H1 (cell line): ENCODE results near the gene EPB41L4A. TPM values are rescaled to one million over a fixed set of nuclear protein-coding genes. Genes with fewer than 3 reads are reported as not detected.

Source experiments
- CTCF ChIA-PET: fragments of 300-600 bp; sonication (Branson Sonifier 250); formaldehyde crosslinking; loops from one replicate; lab custom pipeline; 2021; ENCODE audit not compliant: partially characterized antibody; lab: Charles Lee
- POLR2A ChIA-PET: fragments of 300-600 bp; sonication (Branson Sonifier 250); formaldehyde crosslinking; loops from one replicate; lab custom pipeline; 2021; ENCODE audit warnings: inconsistent platforms; ENCODE audit not compliant: partially characterized antibody; lab: Charles Lee
- DNase-seq, 2 experiments: peaks; one replicate each; pipeline versions ENCODE4 v3.0.0 to v3.0.0-alpha.2; 2010 to 2022; ENCODE audit warnings: low spot score in 2 of 2, low read depth in 1 of 2, mixed read lengths in 1 of 2
- FAIRE-seq: peaks from 2 replicates; lab custom pipeline; 2011; peaks lifted over from hg19 to GRCh38; lab: Jason Lieb, UNC
- H2AFZ ChIP-seq: 2 replicates; pipeline ENCODE4 v1.8.1; 2012; ENCODE audit warnings: low read length, inconsistent platforms
- H2AK5ac ChIP-seq: 2 replicates; pipeline ENCODE4 v1.6.1; 2013; ENCODE audit warnings: low read depth, low read length
- H2BK120ac ChIP-seq: replicated peaks from 2 replicates; pipeline ENCODE3; 2013; ENCODE audit warnings: low read depth, low read length, inconsistent platforms
- H2BK12ac ChIP-seq: 2 replicates; pipeline ENCODE4 v1.6.1; 2013; ENCODE audit warnings: low read depth, low read length
- H2BK15ac ChIP-seq: 2 replicates; pipeline ENCODE4 v1.6.1; 2013; ENCODE audit warnings: low read length
- H2BK20ac ChIP-seq: 2 replicates; pipeline ENCODE4 v1.6.1; 2013; ENCODE audit warnings: low read length
- H2BK5ac ChIP-seq: 2 replicates; pipeline ENCODE4 v1.6.1; 2013; ENCODE audit warnings: low read depth, low read length
- H3K14ac ChIP-seq: 2 replicates; pipeline ENCODE4 v1.6.1; 2013; ENCODE audit warnings: inconsistent platforms; ENCODE audit not compliant: insufficient read length
- H3K18ac ChIP-seq: 2 replicates; pipeline ENCODE4 v1.6.1; 2013; ENCODE audit warnings: low read length; ENCODE audit errors: extremely low read depth
- H3K23ac ChIP-seq: 2 replicates; pipeline ENCODE4 v1.6.1; 2013; ENCODE audit warnings: inconsistent platforms; ENCODE audit not compliant: insufficient read length
- H3K23me2 ChIP-seq: 2 replicates; pipeline ENCODE4 v1.6.1; 2013; ENCODE audit warnings: low read depth, low read length
- H3K27ac ChIP-seq: 2 replicates; pipeline ENCODE4 v1.6.1; 2011; ENCODE audit warnings: low read depth, low read length, inconsistent platforms
- H3K27me3 ChIP-seq, 4 experiments: replicated peaks in 1 of 4; 1 replicate in 1 of 4; 2 replicates in 3 of 4; pipeline versions ENCODE4 v1.6.1 to v1.8.1; 2011 to 2013; ENCODE audit warnings: low read length in 3 of 4, mild to moderate bottlenecking in 3 of 4, inconsistent platforms in 2 of 4, mixed read lengths in 2 of 4, moderate library complexity in 1 of 4; ENCODE audit not compliant: control insufficient read depth in 3 of 4, insufficient read depth in 3 of 4; ENCODE audit errors: extremely low read depth in 1 of 4
- H3K36me3 ChIP-seq, 4 experiments: 2 replicates each; pipeline versions ENCODE4 v1.6.1 to v1.8.1; 2011 to 2013; ENCODE audit warnings: mild to moderate bottlenecking in 4 of 4, low read length in 3 of 4, moderate library complexity in 2 of 4, control low read depth in 1 of 4, inconsistent platforms in 1 of 4; ENCODE audit not compliant: insufficient read depth in 4 of 4, control insufficient read depth in 2 of 4
- H3K4ac ChIP-seq: replicated peaks from 2 replicates; pipeline ENCODE3; 2013; ENCODE audit warnings: low read length, low read depth, mixed read lengths, inconsistent platforms; ENCODE audit not compliant: insufficient read length
- H3K4me1 ChIP-seq, 4 experiments: replicated peaks in 1 of 4; 1 replicate in 1 of 4; 2 replicates in 3 of 4; pipeline versions ENCODE4 v1.6.1 to v1.8.1; 2011 to 2013; ENCODE audit warnings: low read length in 3 of 4, inconsistent platforms in 2 of 4, mixed read lengths in 1 of 4; ENCODE audit not compliant: insufficient read depth in 4 of 4, control insufficient read depth in 3 of 4
- H3K4me2 ChIP-seq, 2 experiments: 2 replicates each; pipeline versions ENCODE4 v1.6.1 to v1.8.1; 2011 to 2013; ENCODE audit warnings: low read depth in 2 of 2, low read length in 2 of 2, control low read depth in 1 of 2, inconsistent platforms in 1 of 2, mild to moderate bottlenecking in 1 of 2; ENCODE audit not compliant: insufficient read depth in 1 of 2
- H3K4me3 ChIP-seq, 4 experiments: fragments of 200-600, 300-600 bp in 1 of 4; sonication (generic), shearing (Covaris generic), sonication (Bioruptor Twin) in 1 of 4; 2 replicates each; pipeline versions ENCODE4 v1.5.1 to v1.8.1; 2011 to 2016; ENCODE audit warnings: low read length in 4 of 4, low read depth in 3 of 4, control low read depth in 2 of 4, inconsistent platforms in 2 of 4, mild to moderate bottlenecking in 2 of 4, mixed read lengths in 1 of 4, moderate library complexity in 1 of 4; ENCODE audit not compliant: insufficient read depth in 2 of 4; ENCODE audit errors: extremely low read depth in 1 of 4
- H3K56ac ChIP-seq: replicated peaks from 2 replicates; pipeline ENCODE3; 2013; ENCODE audit warnings: low read depth, mild to moderate bottlenecking, mixed read lengths, low read length, inconsistent platforms; ENCODE audit not compliant: insufficient read length
- H3K79me1 ChIP-seq: 2 replicates; pipeline ENCODE4 v1.6.1; 2013; ENCODE audit warnings: low read depth, low read length, control low read depth
- H3K79me2 ChIP-seq, 2 experiments: 2 replicates each; pipeline versions ENCODE4 v1.6.1 to v1.8.1; 2012 to 2013; ENCODE audit warnings: low read length in 2 of 2, mild to moderate bottlenecking in 2 of 2, inconsistent platforms in 1 of 2; ENCODE audit not compliant: insufficient read depth in 2 of 2, control insufficient read depth in 1 of 2
- H3K9ac ChIP-seq, 4 experiments: replicated peaks in 1 of 4; 1 replicate in 1 of 4; 2 replicates in 3 of 4; pipeline versions ENCODE4 v1.6.1 to v1.8.1; 2011 to 2013; ENCODE audit warnings: low read depth in 3 of 4, low read length in 3 of 4, control low read depth in 2 of 4, mild to moderate bottlenecking in 2 of 4, moderate library complexity in 2 of 4, inconsistent platforms in 1 of 4; ENCODE audit errors: extremely low read depth in 1 of 4
- H3K9me3 ChIP-seq, 2 experiments: 2 replicates each; pipeline versions ENCODE4 v1.6.1 to v1.8.1; 2012 to 2013; ENCODE audit warnings: mild to moderate bottlenecking in 2 of 2, moderate library complexity in 2 of 2, control low read depth in 1 of 2, inconsistent platforms in 1 of 2, low read depth in 1 of 2, low read length in 1 of 2, mixed read lengths in 1 of 2; ENCODE audit not compliant: insufficient read depth in 2 of 2
- H4K20me1 ChIP-seq, 2 experiments: replicated peaks in 1 of 2; 2 replicates each; pipeline versions ENCODE3 to v1.8.1; 2011 to 2013; ENCODE audit warnings: inconsistent platforms in 2 of 2, low read length in 2 of 2, mild to moderate bottlenecking in 1 of 2; ENCODE audit not compliant: insufficient read depth in 2 of 2, control insufficient read depth in 1 of 2
- H4K5ac ChIP-seq: 2 replicates; pipeline ENCODE4 v1.6.1; 2013; ENCODE audit warnings: low read length, low read depth, mixed read lengths, inconsistent platforms; ENCODE audit not compliant: insufficient read length
- H4K8ac ChIP-seq: 2 replicates; pipeline ENCODE4 v1.8.0; 2013; ENCODE audit warnings: mild to moderate bottlenecking, moderate library complexity, low read length, inconsistent platforms; ENCODE audit not compliant: insufficient read depth; ENCODE audit errors: extremely low read depth
- H4K91ac ChIP-seq: replicated peaks from 2 replicates; pipeline ENCODE3; 2013; ENCODE audit warnings: low read length, mixed read lengths, inconsistent platforms; ENCODE audit not compliant: insufficient read length
- FOSL1 ChIP-seq: IDR thresholded peaks from 2 replicates; pipeline ENCODE4 v1.6.1; 2011; ENCODE audit warnings: mild to moderate bottlenecking, low read depth, low read length, moderate library complexity; ENCODE audit not compliant: insufficient read depth
- HDAC2 ChIP-seq, 2 experiments: fragments of 300-600 bp in 1 of 2; sonication (generic) in 1 of 2; IDR thresholded peaks; 2 replicates each; pipeline ENCODE4 v1.6.1; 2011 to 2012; ENCODE audit warnings: low read depth in 2 of 2, low read length in 2 of 2, mild to moderate bottlenecking in 2 of 2, moderate library complexity in 2 of 2, borderline replicate concordance in 1 of 2, inconsistent platforms in 1 of 2
- MAFK ChIP-seq: IDR thresholded peaks from 2 replicates; pipeline ENCODE4 v1.6.1; 2012; ENCODE audit warnings: low read depth, mild to moderate bottlenecking, improper control_type of control experiment, low read length
- RXRA ChIP-seq: IDR thresholded peaks from 2 replicates; pipeline ENCODE4 v1.6.1; 2011; ENCODE audit warnings: low read depth, mild to moderate bottlenecking, low read length, moderate library complexity; ENCODE audit not compliant: insufficient read depth
- SUZ12 ChIP-seq: fragments of 200-600 bp; sonication (generic); IDR thresholded peaks from 2 replicates; pipeline ENCODE4 v1.6.1; 2012; ENCODE audit warnings: mild to moderate bottlenecking, inconsistent platforms, low read length, moderate library complexity, mixed read lengths
- ZNF274 ChIP-seq: IDR thresholded peaks from 2 replicates; pipeline ENCODE4 v1.7.0; 2012; ENCODE audit warnings: low read length, borderline replicate concordance; ENCODE audit errors: extremely low read depth
- WGBS, 2 experiments: shearing (Covaris generic) in 1 of 2; methylation state at CpG; one replicate each; pipeline versions ENCODE4 v1.1.6 to v1.1.7; 2013 to 2015; ENCODE audit warnings: low lambda C conversion rate in 2 of 2, mixed read lengths in 2 of 2, inconsistent platforms in 1 of 2, low coverage in 1 of 2, missing lambda C conversion rate in 1 of 2; ENCODE audit not compliant: insufficient replicate concordance in 2 of 2, insufficient coverage in 1 of 2, insufficient read length in 1 of 2; ENCODE audit errors: extremely low coverage in 1 of 2, missing lambda C conversion rate in 1 of 2; 5-methylcytosine and 5-hydroxymethylcytosine counted together
- polyA plus RNA-seq, 7 experiments: library from polyadenylated mRNA; depleted of rRNA in 3 of 7; stranded (reverse) in 5 of 7; unstranded in 2 of 7; fragments of >200 nt in 5 of 7; fragments of 200-250 nt in 2 of 7; gene quantifications; 1 replicate in 5 of 7; 2 replicates in 1 of 7; 4 replicates in 1 of 7; pipeline versions ENCODE4 v1.2.1 to v1.2.3, GENCODE V29; 2011 to 2013; ENCODE audit warnings: missing spikeins in 2 of 7, mixed read lengths in 2 of 7
- total RNA-seq: library from RNA; stranded (reverse); fragmentation: NEBNext Ultra II Directional; extraction: Animal tissue kit (Norgen Biotek cat#: 25700); gene quantifications from 2 replicates; pipeline ENCODE4 v1.2.1, GENCODE V29; 2021
- TF ChIP-seq, protein P1 (sequence below): IDR thresholded peaks from 2 replicates; pipeline ENCODE4 v1.6.1; 2011; ENCODE audit warnings: low read length, improper control_type of control experiment

The EPB41L4A gene
- total and polyA plus RNA-seq, 2 of the 8 experiments (the other 6 are each of a cell fraction or from before 2014, with no cell fraction given) = 1.6 to 4.6 TPM

DNA sequence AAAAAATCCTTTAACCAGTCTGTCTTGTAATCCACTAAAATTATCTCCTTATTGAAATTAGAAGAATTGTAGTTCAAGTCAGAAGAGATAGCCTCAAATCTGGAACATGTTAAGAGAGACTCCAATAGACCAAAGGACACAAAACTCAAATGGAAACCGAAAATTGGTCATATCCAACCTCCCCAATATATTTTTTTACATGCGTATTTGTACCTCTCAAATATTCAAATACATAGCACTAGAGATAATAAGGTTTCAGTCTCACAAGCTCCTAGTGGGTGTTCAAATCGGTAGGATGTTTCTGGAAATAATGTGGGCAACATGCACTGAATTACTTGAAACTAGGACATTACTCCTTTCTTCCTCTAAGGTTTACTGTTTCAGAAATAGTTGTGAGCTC, 33.5 kb downstream of the EPB41L4A start:
- 86% methylated on average over 3 of the region's 3 CpGs; no CpG with 5 or more reads in 1 of the 2 experiments for WGBS, 2 experiments
- H3K23me2 ChIP-seq = no peaks in the 10 kb centered on the region

More for the DNA sequence above, 33.5 kb downstream of the EPB41L4A start:
- Histone ChIP-seq H2AFZ (no peak overlapping the region), H4K91ac (no peak overlapping the region), H3K27me3 (no peaks in the 10 kb centered on the region), H4K5ac (no peak overlapping the region), H2BK20ac (no peak overlapping the region), H2BK5ac (no peak overlapping the region), H3K56ac (no peak overlapping the region), H3K23ac (no peak overlapping the region), H2BK120ac (no peak overlapping the region), H3K79me2 (no peaks in the 10 kb centered on the region), H3K9me3 (no peaks in the 10 kb centered on the region; a peak in 1 of 4 replicates), H3K36me3 (no peaks in the 10 kb centered on the region), H3K9ac (no peak overlapping the region), H3K18ac (no peak overlapping the region), H4K8ac (no peak overlapping the region), H3K27ac (no peak overlapping the region), H3K79me1 (no peaks in the 10 kb centered on the region), H3K4me1 (peaks cover 0 to 8% (median 2%) of the 10 kb centered on the region in 4 experiments; a peak in 2 of 7 replicates), H3K4me2 (no peak overlapping the region), H4K20me1 (no peaks in the 10 kb centered on the region), H3K4ac (no peak overlapping the region), H2BK15ac (no peak overlapping the region), H3K4me3 (no peak overlapping the region), H2BK12ac (no peak overlapping the region), H3K14ac (no peak overlapping the region), H2AK5ac (no peak overlapping the region)
- DNase-seq (no peak), FAIRE-seq (no peak)
- ChIA-PET POLR2A (no interaction called here), CTCF (interaction anchor here (0.9 to 3.4 kb wide), 8 partner anchors 13 to 34 kb away, joined by 3 to 17 read pairs (median 7); partner anchors contain the start of gene EPB41L4A)
- TF ChIP-seq SUZ12 (no peak), MAFK (no peak), FOSL1 (no peak), RXRA (no peak), HDAC2 (IDR thresholded peaks at IDR 0.05; ENCODE audit: borderline replicate concordance in 1 of 2, low read depth in 2 of 2, low read length in 2 of 2) (no peak), ZNF274 (no peak)
- TF ChIP-seq, protein P1, sequence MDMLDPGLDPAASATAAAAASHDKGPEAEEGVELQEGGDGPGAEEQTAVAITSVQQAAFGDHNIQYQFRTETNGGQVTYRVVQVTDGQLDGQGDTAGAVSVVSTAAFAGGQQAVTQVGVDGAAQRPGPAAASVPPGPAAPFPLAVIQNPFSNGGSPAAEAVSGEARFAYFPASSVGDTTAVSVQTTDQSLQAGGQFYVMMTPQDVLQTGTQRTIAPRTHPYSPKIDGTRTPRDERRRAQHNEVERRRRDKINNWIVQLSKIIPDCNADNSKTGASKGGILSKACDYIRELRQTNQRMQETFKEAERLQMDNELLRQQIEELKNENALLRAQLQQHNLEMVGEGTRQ = no peak
